Stimulated activated CD8-positive, alpha-beta memory T cell treated with anti-CD3 and anti-CD28 coated beads, Interleukin-7, amount 100 ng/mL, for 24 hours (primary cell): ENCODE data around the gene PIK3C2G.

Experiments used
- DNase-seq: peaks from one replicate; pipeline ENCODE4 v3.0.0-alpha.2; 2020; ENCODE audit warnings: low read depth

PIK3C2G gene

GRCh38 chr12:18421867-18422266 lies 160.5 kb downstream of the PIK3C2G start:
- DNase-seq: no peak

DNA sequence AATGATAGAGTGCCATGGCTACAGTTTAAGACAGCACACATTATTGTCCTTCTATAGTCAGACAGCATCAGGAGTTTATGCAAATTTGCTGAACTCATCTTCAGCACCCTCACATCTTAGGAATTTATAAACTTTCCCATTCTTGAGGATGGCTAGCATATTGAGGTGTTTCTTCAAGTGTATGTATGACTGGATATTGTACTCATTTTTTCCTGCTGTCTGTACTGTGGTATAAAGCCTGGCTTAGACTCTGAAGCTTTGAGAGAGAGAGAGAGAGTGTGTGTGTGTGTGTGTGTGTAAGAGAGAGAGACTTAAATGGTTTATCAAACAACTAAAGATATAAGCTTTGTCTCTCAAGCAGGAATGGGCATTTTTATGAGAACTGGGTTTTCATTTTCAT lies 161.6 kb downstream of the PIK3C2G start:
- no peak for DNase-seq

DNA sequence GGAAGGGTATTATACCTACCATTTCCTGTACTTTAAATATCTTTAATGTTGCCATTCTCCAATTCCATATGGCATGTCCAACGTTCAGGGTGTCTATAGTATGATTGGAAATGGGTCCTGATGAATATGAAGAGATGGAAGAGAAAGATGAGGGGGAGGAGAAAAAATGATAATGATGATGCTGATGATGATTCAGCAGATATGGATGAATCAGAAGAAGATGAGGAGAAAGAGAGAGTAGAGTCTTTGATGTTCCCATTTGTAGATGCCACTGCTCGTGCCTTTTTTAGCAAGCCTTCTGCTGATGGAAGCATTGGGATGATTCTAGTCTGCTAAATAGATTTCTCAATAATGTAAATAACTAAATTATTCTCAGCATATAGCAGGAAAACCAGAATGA lies 163.5 kb downstream of the PIK3C2G start:
- DNase-seq: no peak

DNA sequence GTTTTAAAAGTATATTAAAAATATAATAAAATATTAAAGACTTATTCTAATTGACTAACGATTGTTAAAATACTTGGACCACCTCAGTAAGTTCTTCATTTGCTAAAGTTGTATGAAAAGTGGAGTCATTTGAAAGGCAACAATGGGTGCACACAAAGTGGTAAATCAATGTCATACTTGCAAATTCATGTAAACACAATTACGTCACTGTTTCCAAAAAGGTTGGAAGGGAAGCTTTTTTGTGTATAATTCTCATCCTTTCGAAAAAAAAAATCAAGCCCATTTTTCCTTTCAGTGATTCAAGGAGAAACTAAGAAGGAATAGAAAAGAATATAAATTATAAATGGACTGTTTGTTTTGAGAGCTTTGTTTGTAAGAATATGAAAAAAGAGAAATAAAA lies 166.2 kb downstream of the PIK3C2G start:
- no peak for DNase-seq

GRCh38 chr12:18428416-18428815 lies 167.1 kb downstream of the PIK3C2G start:
- DNase-seq: no peak

DNA sequence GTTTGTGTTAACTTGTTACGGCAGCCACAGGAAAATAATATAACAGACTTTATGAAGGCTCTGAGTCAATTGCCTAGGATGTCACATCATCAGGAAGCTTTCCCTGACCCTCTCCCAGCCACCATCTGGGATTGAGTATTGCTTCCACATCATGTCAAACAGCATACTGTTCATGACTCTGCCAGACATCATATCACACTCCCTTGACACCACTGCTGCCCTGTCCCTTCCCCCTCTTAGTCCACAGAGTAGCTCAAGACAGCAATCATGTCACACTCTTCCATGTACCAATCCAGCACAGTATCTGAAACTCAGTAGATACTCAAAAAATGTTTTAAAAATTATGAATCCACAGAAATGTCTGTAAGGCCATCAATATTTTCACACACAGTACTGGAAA lies 168.0 kb downstream of the PIK3C2G start:
- DNase-seq: no peak

GRCh38 chr12:18430425-18431048 lies 169.2 kb downstream of the PIK3C2G start:
- no peak for DNase-seq

- no peak for DNase-seq
These were observed 170.5 kb downstream of the PIK3C2G start for GRCh38 chr12:18431771-18432170.

- no peak for DNase-seq
These were observed 170.9 kb downstream of the PIK3C2G start for GRCh38 chr12:18432206-18432605.

DNA sequence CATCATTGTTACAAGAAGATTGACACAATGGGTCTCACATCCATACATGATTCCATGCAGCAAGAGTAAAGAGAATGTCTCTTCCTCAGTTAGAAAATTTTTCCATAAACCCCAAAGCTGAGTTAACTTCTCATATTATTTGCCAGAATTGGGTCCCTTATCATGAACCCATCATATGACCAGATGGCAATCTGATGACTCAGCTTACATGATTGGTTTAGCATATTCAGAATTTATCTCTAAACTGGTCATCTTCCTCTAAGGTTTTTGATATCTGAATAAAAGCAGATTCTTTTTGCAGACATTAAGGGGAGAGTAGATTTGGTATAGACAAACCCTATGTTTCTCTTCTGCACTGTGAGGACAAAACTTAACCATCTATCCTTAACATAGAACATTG lies 174.9 kb downstream of the PIK3C2G start:
- no peak for DNase-seq

GRCh38 chr12:18439541-18439940 lies 178.2 kb downstream of the PIK3C2G start:
- no peak for DNase-seq

- DNase-seq: no peak
These were observed 182.6 kb downstream of the PIK3C2G start for GRCh38 chr12:18443768-18444437.

DNA sequence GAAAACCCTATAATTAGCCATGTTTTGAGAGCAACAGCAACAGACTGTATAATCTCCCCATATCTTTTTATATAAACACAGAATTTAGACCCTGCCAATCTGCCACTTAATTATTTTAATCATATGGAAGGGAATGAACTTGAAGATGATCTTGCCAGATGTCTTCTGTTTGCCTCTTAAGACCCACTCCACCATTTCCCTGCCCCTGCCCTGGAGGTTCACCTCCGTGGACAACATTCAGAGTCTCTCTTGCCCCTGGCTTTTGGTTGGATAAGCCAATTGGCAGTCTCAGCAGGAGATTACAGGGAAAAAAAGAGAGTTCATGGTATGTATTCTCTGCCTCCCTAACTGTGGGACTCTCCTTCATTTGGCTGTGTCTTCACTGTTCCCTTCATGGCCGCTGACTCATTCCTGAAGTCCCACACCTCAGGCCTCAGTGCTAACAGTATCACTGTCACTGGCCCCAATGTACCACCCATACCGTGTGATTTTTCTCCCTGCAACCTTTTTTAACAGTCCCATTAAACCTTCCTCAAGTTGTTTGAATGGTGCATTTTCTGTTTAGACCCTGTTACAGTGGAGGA lies 184.8 kb downstream of the PIK3C2G start:
- no peak for DNase-seq

- DNase-seq: no peak
These were observed 193.0 kb downstream of the PIK3C2G start for GRCh38 chr12:18454330-18454729.

- DNase-seq: no peak
These were observed 195.0 kb downstream of the PIK3C2G start for GRCh38 chr12:18456344-18456743.

- no peak for DNase-seq
These were observed 196.0 kb downstream of the PIK3C2G start for GRCh38 chr12:18457362-18457761.

DNA sequence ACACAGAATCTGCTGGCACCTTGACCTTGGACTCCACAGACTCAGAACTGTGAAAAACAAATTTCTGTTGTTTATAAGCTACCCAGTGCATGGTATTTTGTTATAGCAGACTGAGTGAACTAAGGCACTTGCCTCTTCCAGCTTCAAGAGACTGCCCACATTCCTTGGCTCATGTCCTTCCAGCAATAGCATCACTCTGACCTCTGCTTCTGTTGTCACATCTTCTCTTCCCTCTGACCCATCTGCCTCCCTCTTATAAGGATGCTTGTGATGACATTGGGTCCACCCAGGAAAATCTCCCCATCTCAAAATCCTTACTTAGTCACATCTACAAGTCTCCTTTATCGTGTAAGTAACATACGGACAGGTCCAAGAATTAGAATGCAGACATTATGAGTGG lies 200.4 kb downstream of the PIK3C2G start:
- DNase-seq: no peak

DNA sequence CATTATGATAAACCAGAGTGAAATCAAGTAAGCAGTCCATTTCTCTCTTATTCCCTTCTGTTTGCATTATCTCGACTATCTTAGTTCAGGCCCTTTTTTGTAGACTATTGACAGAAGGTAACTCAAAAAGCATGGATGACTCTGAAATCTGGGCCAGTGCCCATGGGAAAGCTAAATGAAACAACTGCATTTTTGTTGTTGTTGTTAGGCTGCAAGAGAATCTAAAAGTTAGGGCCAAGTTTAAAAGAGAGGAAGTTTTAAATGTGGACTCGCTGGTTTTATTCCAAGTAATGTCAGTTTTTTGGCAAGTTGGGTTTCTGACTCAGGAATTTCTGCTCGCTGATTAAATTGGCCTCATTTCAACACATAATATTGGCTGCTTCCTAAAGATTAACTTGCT lies 201.1 kb downstream of the PIK3C2G start:
- DNase-seq: no peak

DNA sequence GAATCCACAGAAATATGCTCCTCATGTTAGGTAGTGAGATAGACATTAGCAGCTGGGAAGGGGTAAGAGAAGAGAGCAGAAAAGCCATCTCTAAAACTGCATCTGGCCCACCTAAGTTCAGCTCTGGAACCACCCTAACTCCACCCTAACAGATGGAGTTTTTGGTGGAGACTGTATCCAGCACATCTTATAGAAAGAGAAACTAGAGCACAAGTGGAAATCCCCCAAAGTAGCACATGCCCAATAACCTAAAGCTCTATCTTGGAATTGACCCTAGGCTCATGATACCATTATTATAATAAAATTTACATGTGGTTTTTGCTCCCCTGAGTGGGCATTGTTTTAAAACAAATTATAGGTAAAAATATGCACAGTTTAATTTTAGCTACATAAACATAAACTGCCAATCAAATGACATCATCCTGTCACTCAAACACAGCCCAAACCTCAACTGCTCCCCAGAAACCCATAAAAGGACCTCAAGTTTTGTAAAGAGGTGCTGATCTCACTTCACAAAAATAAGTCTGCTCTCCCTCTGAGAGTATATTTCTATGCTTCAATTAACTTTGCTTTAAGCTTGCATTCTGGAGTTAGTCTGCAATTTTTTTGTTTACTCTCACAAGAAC lies 206.4 kb downstream of the PIK3C2G start:
- DNase-seq: no peak

DNA sequence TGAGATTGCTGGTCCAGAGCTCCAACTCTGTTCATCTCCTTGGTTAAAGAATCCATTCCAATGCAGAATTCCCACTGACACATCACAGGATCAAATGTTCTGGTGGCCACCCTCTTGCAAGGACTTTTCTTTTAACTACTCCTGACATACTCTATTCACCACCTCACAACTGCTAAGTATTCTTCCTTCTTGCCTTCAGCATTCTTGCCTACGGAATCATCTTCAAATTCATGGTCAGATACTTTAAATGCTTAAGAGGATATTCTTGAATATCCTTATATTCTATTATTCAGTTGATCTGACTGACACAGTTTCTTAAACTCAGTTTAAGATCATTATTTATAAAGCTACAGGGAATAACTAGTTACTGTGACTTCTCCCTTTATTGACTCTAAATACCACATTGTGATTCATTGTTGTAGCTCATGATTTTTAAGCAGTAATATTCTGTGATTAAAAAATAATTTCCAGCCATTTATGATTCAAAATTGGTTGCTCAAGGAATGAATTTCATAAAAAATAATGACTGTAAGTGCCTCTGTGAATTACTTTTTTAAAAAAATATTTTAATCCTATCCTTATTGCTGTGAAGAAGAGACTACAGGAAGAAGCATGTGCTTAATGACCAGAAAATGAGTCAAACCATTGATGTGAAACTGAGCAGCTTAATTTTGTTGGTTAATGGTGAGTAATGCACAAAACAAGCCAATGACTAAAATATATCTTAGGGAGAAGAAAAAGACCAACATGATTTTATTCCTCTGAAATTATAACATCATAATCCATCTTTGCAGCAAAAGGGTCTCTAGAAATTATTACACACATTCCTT lies 207.1 kb downstream of the PIK3C2G start:
- DNase-seq: no peak

DNA sequence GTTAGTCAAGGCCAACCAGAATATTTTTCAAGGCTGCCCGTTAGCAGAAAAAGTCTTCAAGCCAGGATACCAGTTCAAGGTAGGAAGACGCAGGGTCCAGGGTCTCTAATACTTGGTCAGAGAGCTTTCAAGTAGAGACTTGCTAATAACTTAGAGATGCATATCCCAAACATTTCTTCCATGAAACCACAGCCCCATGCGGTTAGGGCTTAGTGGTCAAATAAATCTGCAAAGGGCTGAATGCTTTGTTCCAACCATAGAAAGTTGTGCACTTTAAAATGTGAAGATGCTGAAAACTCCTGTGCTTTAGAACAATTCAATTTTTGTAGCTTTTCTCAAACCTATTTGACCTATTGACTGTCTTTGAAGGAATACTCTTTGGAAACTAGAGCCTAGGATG lies 208.9 kb downstream of the PIK3C2G start:
- no peak for DNase-seq

- no peak for DNase-seq
These were observed 211.0 kb downstream of the PIK3C2G start for GRCh38 chr12:18472304-18472703.
